Erythroblast (primary cell): ENCODE data around the gene PRKCE.

Experiments
- GATA1 ChIP-seq: IDR thresholded peaks from 2 replicates; pipeline ENCODE4 v1.6.1; 2011; ENCODE audit warnings: low read depth, mild to moderate bottlenecking, control low read depth, low read length, moderate library complexity
- POLR2A ChIP-seq: IDR thresholded peaks from 2 replicates; pipeline ENCODE4 v1.6.1; 2011; ENCODE audit warnings: mild to moderate bottlenecking, low read length

DNA sequence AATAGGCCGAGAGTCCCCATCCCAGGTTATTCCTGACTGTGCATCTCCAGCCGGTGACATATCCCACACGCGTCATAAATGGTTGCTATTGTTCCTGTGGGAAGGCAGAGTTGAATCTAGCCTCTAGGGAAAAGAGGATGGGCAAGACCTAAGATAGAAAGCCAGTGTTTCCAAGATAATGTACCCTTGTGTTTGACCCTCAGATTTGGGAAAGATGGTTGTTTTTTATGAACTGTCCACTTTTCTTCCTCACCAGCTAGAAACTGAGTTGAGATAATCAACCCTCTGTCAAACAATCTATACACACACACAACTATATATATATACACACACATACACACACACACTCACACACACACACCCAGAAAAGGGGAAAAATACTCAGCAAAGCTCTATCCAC lies 131.0 kb downstream of the PRKCE start:
- TF ChIP-seq POLR2A (no peak), GATA1 (no peak)
